ENCODE data around the gene NOP53.

- TF ChIP-seq, protein P1, sequence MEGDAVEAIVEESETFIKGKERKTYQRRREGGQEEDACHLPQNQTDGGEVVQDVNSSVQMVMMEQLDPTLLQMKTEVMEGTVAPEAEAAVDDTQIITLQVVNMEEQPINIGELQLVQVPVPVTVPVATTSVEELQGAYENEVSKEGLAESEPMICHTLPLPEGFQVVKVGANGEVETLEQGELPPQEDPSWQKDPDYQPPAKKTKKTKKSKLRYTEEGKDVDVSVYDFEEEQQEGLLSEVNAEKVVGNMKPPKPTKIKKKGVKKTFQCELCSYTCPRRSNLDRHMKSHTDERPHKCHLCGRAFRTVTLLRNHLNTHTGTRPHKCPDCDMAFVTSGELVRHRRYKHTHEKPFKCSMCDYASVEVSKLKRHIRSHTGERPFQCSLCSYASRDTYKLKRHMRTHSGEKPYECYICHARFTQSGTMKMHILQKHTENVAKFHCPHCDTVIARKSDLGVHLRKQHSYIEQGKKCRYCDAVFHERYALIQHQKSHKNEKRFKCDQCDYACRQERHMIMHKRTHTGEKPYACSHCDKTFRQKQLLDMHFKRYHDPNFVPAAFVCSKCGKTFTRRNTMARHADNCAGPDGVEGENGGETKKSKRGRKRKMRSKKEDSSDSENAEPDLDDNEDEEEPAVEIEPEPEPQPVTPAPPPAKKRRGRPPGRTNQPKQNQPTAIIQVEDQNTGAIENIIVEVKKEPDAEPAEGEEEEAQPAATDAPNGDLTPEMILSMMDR (IDR thresholded peaks at IDR 0.05) = peak; percentile 71
- TF ChIP-seq, protein P2, sequence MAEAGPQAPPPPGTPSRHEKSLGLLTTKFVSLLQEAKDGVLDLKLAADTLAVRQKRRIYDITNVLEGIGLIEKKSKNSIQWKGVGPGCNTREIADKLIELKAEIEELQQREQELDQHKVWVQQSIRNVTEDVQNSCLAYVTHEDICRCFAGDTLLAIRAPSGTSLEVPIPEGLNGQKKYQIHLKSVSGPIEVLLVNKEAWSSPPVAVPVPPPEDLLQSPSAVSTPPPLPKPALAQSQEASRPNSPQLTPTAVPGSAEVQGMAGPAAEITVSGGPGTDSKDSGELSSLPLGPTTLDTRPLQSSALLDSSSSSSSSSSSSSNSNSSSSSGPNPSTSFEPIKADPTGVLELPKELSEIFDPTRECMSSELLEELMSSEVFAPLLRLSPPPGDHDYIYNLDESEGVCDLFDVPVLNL (CRISPR knock-in tag; IDR thresholded peaks at IDR 0.05; ENCODE audit: borderline replicate concordance, low read depth) = no peak
- TF ChIP-seq, protein P3, sequence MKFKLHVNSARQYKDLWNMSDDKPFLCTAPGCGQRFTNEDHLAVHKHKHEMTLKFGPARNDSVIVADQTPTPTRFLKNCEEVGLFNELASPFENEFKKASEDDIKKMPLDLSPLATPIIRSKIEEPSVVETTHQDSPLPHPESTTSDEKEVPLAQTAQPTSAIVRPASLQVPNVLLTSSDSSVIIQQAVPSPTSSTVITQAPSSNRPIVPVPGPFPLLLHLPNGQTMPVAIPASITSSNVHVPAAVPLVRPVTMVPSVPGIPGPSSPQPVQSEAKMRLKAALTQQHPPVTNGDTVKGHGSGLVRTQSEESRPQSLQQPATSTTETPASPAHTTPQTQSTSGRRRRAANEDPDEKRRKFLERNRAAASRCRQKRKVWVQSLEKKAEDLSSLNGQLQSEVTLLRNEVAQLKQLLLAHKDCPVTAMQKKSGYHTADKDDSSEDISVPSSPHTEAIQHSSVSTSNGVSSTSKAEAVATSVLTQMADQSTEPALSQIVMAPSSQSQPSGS (CRISPR knock-in tag; IDR thresholded peaks at IDR 0.05; ENCODE audit: borderline replicate concordance, low read depth) = no peak
- no peak for TF ChIP-seq GABPB1 (CRISPR knock-in tag; IDR thresholded peaks at IDR 0.05)
- TF ChIP-seq NR2C2 (CRISPR knock-in tag; IDR thresholded peaks at IDR 0.05) = no peak
- TF ChIP-seq ATF6 (CRISPR knock-in tag; IDR thresholded peaks at IDR 0.05) = no peak
- peak; percentile 15; the same call in 1 of the 2 replicates for TF ChIP-seq KAT7 (CRISPR knock-in tag; IDR thresholded peaks at IDR 0.05; ENCODE audit: borderline replicate concordance)
- no peak for TF ChIP-seq NR1H2 (CRISPR knock-in tag; IDR thresholded peaks at IDR 0.05)
- no peak for TF ChIP-seq USF1 (CRISPR knock-in tag; IDR thresholded peaks at IDR 0.05)
- TF ChIP-seq, protein P4, sequence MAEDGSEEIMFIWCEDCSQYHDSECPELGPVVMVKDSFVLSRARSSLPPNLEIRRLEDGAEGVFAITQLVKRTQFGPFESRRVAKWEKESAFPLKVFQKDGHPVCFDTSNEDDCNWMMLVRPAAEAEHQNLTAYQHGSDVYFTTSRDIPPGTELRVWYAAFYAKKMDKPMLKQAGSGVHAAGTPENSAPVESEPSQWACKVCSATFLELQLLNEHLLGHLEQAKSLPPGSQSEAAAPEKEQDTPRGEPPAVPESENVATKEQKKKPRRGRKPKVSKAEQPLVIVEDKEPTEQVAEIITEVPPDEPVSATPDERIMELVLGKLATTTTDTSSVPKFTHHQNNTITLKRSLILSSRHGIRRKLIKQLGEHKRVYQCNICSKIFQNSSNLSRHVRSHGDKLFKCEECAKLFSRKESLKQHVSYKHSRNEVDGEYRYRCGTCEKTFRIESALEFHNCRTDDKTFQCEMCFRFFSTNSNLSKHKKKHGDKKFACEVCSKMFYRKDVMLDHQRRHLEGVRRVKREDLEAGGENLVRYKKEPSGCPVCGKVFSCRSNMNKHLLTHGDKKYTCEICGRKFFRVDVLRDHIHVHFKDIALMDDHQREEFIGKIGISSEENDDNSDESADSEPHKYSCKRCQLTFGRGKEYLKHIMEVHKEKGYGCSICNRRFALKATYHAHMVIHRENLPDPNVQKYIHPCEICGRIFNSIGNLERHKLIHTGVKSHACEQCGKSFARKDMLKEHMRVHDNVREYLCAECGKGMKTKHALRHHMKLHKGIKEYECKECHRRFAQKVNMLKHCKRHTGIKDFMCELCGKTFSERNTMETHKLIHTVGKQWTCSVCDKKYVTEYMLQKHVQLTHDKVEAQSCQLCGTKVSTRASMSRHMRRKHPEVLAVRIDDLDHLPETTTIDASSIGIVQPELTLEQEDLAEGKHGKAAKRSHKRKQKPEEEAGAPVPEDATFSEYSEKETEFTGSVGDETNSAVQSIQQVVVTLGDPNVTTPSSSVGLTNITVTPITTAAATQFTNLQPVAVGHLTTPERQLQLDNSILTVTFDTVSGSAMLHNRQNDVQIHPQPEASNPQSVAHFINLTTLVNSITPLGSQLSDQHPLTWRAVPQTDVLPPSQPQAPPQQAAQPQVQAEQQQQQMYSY (CRISPR knock-in tag; IDR thresholded peaks at IDR 0.05) = no peak
- TF ChIP-seq CBFB (CRISPR knock-in tag; IDR thresholded peaks at IDR 0.05; ENCODE audit: low read depth) = no peak
- TF ChIP-seq MAX (CRISPR knock-in tag; IDR thresholded peaks at IDR 0.05) = peak; percentile 44; the same call in 1 of the 2 replicates
- no peak for TF ChIP-seq JUN (CRISPR knock-in tag; IDR thresholded peaks at IDR 0.05)
These were observed 38.0 kb upstream of the NOP53 start for GRCh38 chr19:47707135-47707925.

Data from WTC11 (cell line).